Activated CD4-positive, CD25-positive, alpha-beta regulatory T cell treated with anti-CD3 and anti-CD28 coated beads, Interleukin-2, amount 50 U/mL, for 24 hours (primary cell): Measurements from ENCODE around the gene PRPF8.

Source experiments
- ATAC-seq, 2 donors: fragments of 150-1000 bp; cut with Tn5 transposase; one replicate each; pipeline ENCODE4 v1.10.0; 2021; ENCODE audit warnings: mild to moderate bottlenecking in 1 of 2, moderate library complexity in 1 of 2

Gene PRPF8

DNA sequence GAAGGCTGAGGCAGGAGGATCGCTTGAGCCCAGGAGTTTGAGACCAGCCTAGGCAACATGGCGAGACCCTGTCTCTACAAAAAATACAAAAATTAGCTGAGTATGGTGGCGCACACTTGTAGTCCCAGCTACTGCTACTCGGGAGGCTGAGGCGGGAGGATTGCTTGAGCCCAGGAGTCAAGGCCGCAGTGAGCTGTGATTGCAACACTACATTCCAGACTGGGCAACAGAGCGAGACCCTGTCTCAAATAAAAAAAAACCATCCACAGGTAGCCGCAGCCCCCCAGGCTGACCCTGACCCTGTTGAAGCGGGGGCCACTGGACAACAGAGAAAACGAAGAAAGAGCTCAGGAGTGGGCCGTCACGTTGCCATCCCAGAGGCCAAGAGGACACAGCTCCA is 60.0 kb downstream of the PRPF8 start:
- ATAC-seq = no peak

DNA sequence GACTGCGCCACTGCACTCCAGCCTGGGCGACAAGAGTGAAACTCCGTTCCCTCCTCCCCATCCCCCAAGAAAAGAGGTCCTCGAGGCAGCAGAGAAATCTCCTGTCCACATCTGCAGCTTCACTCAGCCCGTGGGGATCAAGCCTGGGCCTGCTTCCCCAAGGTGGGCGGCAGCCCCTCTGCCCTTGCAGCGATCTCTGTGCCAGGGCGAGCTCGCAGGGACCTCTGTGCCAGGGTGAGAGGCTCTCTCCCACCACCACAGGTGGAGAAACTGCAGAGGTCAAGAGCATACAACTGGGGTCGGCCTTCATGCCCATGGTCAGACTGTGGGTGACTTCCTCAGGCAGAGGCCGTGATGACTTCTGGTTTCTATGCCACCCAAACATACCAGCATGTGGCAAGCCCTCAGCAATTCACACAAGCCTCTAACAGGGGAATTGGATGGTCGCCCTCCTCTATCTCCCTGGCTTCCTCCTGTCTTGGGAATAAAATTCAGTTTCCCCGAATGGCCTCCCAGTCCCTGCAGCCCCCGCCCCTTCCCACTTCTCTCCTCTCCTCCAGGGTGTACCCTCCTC is 61.5 kb downstream of the PRPF8 start:
- ATAC-seq = no peak

DNA sequence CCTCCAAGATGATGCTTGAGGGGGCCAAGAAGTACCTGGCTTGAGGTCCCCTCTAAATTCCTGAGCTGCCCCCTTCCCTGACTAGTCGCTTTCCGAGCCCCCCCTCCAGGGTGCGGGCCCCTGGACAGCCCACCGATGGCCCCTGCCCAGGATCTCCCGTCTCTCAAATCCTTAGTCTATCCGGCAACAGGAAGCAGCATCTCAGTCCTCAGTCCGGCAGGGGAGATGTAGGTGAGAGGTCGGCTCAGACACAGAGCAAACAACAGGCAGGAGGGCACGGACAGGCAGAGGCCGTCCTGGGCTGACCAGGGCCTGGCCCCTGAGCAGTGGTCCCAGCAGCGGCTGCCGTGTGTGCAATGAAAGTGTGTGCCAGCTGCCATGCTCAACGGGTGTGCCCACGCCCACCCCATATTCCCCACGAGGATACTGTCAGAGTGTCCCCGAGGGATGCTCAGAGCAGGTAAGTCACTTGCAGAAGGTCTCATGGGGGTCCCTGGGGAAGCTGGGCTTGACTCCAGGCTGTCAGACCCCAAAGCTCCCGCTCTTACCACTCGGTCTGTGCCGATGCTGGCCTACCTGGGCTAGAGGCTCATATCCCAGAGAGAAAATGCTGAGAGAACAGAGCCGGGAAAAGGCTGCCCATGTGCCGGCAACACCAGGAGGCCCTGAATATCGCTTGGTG is 63.3 kb downstream of the PRPF8 start:
- no peak for ATAC-seq

DNA sequence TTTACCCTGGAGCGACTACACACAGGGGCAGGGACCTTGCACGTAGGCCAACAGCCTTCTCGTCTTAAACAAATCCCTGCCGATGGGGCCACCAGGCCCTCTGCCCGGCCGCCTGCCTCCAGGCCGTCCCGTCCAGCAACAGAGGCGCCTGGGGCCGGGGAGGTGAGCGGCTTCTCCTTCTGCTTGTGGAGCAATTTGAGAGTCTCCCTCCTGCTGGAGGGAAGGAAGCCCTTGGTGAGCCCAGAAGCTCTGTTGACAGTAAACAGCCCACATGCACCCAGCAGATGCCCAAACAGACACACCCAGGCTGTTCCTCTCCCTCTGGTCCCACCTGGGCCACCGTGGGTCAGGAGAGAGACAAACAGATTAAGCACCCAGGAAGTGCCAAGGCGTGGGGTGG is 64.2 kb downstream of the PRPF8 start:
- ATAC-seq = no peak

DNA sequence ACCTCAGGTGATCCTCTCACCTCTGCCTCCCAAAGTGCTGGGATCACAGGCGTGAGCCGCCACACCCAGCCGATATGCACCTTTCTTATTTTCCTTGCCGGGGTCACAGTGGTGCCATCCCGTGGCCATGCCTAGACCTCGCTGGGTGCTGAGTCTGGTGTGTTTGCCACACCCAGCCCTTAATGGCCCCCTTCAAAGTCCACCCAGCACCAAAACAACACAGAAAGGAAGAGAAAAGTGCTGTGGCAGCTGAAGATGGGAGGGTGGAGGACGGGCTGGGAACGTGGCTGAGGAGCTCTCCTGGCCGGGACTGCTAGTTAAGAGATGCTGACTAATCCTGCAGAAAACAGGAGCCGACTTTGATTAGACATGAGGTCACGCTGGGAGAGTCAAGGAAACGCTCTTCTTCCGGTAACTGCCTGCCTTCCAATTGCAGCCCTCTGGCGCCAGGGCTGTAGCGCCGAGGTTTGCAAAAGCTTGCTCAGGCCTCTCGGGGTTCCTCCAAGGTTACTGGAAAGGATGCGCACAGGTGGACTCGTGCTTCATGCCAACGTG is 67.0 kb downstream of the PRPF8 start:
- ATAC-seq = no peak

DNA sequence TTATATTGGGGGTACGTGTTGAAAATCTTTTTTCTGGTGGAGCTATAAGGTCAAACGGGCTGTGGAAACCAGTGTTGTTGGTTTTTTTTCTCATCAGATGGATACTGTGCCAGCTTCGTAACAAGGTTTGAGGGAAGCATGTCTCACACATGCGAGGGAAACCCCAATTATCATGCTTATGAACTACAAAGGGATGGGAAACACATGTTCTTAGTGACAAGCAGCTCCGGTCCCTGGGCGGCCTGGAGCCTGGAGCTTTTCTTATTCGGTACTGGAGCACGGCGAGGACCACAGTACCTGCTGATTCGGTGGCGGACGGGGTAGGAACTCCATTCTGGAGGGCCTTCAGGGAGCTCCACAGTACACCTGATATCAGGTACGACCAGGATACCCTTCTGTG is 68.6 kb downstream of the PRPF8 start:
- no peak for ATAC-seq

DNA sequence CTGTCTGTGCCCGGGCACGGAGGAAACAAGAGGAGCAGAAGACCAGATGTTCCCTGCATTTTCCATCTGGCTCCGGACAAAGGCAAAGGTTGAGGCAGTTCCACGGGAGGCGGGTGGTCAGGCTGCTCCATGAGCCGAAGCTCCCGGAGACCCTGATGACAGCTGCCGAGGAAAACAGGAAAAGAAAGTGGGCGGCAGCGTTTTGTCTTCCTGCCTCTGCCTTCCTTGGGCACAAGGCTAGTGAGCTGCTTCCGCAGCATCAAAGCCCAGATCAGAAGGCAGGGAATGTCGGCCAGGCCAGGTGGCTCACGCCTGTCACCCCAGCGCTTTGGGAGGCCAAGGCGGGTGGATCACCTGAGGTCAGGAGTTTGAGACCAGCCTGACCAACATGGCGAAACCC is 72.3 kb downstream of the PRPF8 start:
- ATAC-seq = no peak

DNA sequence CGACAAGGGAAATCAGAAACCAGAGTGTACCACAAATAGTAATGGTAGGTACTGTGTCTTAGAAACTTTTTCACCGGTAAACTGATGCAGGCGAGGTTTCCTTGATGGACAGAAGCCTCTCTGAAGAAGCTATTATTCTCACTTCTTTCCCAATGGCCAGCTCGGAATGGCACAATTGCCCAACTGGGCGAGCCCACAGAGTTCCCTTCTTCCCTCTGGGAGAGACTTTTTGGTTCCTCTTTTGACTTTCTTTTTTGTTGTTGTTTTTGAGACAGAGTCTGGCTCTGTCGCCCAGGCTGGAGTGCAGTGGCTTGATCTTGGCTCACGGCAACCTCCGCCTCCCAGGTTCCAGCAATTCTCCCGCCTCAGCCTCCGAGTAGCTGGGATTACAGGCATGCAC is 73.0 kb downstream of the PRPF8 start:
- no peak for ATAC-seq

DNA sequence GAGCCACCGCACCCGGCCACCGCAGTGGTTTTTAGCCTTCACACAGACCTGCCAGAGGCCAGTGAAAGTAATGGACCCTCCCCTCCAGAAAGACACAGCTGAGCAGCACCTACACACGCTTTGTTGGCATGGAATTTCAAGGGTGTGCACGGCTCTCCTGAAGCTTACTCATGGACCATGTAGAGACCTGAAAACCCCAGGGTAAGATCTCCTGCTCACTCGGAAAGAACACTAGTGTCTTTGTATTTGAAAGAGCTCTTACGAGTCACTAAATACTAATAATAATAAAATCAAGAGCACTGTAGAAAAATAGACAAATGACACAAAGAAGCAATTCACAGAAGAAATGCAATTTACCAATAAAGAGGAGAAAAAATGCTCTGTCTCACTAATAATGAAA is 76.0 kb downstream of the PRPF8 start:
- no peak for ATAC-seq

DNA sequence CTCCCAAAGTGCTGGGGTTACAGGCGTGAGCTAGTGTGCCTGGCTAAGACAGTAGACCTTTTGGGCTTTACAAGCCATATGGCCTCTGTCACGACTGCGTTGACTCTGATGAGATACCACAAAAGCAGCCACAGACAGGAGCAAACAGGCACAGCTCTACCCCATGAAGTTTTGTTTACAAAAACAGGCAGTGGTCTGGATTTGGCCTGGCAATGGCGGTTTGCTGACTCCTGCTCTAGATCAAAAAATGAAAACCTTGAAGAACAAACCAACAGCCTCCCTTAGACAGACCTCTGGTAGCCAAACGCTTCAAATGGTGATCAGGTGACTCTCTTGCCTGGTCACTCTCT is 76.7 kb downstream of the PRPF8 start:
- ATAC-seq = peak; percentile 7 to 12

DNA sequence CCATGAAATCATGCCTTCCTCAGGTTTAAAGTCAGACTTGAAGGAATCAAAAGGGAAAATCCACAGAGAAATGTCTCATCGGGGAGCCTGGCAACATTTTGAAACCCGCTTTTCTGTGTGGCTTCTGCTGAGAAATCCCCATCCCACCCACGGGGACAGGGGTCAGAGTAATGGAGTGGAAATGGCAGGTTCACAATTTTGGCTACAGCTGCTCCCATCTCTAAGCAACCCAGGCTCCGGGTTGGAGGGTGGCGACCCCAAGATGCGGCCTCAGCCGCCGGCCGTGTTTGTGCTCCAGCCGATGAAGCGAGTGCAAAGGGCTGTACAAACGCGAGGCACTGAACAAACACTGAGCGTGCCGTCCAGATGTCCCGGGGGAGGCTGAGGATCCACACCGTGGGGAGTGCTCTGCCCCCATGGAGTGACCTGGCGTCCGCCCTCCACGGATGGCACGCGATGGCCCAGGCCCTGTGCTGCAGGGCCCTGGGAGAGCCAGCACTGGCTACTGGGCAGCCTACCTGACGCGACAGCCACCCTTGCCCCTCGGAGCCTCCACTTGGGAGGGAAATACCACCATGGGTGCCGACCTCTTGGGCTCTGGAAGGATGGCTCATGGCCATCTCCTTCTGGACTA is 78.2 kb downstream of the PRPF8 start:
- no peak for ATAC-seq

DNA sequence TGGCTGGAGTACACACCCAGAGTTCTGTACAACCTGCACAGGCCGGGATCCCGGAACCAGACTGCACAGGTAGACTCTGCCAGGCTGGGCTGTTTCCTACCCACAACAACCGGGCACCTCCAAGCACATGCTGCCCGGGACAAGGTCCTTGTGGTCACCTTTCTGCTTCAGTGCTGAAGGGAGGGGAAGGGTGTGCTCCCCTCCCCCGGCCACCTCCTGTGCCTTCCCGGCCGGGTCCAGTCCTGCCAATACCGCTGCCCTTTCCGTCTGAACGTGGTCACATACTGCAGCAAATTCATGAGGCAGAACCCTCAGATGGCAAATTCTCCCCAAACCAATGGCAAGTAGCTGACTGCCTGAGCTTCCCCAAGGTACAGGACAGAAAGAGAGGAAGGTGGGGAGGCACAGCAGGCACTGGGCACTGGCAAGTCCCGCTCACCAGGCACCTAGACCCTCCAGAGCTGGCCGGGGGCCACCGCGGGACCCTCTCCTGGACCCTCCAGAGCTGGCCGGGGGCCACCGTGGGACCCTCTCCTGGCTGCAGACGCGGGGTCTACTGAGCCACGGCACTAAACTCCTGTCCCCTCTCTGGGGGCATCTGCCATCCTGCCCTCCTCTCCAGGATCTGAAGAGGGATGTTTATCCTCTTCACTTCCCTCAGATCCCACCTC is 78.9 kb downstream of the PRPF8 start:
- no peak for ATAC-seq

DNA sequence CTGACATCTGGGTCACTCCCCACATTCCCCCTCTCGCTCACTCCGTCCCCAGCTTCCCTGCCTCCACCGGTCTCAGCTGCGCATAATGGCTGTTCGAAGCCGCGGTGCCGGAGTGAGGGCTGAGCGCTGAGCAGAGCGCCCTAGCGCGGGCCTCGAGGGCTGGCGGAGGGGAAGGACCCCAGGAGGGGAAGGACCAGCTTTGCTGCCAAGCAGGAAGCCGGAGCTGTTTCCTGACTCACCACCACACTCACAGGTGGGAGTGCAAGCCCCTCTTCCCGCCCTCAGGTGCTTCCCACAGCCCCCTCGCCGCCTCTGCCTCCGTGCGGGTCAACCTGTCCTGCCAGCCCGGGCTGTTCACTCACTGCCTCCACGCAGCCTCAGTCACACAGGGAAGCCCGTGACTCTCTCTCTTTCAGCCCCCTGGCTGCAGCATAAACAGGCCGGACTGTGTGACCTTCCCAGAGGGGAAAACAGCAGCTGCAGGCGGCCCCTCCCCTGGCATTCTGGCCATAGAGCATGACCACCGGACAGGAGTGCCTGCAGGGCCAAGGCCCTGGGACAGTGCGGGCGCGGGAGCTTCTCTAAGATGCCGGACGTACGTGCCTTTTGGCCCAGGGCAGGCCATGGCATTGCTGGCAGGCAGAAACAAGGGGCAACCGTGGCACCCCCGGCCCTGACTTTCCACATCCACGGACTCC is 79.7 kb downstream of the PRPF8 start:
- ATAC-seq = no peak

DNA sequence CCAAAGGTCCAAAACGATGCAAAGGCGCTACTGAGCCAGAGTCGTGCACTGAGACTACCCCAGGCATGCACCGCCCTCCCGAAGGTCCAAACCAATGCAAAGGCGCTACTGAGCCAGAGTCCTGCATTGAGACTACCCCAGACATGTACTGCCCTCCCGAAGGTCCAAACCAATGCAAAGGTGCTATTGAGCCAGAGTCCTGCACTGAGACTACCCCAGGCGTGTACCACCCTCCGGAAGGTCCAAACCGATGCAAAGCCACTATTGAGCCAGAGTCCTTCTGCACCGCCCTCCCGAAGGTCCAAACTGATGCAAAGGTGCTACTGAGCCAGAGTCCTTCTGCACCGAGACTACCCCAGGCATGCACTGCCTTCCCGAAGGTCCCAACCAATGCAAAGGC is 83.1 kb downstream of the PRPF8 start:
- ATAC-seq = no peak
